ENCODE data around the gene CHMP2B.

CHMP2B gene

GRCh38 chr3:87227104-87227834, at the start of gene CHMP2B:
CHMP2B (plus strand) TSS chr3:87227309; CDS start chr3:87227523, 214 bp downstream.
- peak; percentile 93 to 94 for DNase-seq

GRCh38 chr3:87179642-87180041, 47.5 kb upstream of the CHMP2B start:
- DNase-seq = no peak

GRCh38 chr3:87181551-87181950, 45.6 kb upstream of the CHMP2B start:
- DNase-seq = no peak

GRCh38 chr3:87182023-87182422, 45.1 kb upstream of the CHMP2B start:
- DNase-seq = no peak

GRCh38 chr3:87186608-87187159, 40.4 kb upstream of the CHMP2B start:
- DNase-seq = no peak

GRCh38 chr3:87191175-87191574, 35.9 kb upstream of the CHMP2B start:
- no peak for DNase-seq

- no peak for DNase-seq
Measured at GRCh38 chr3:87191641-87192040, 35.5 kb upstream of the CHMP2B start.

- no peak for DNase-seq
Measured at GRCh38 chr3:87196879-87197278, 30.2 kb upstream of the CHMP2B start.

GRCh38 chr3:87197531-87197930, 29.6 kb upstream of the CHMP2B start:
- no peak for DNase-seq

GRCh38 chr3:87198774-87199173, 28.3 kb upstream of the CHMP2B start:
- no peak for DNase-seq

GRCh38 chr3:87199628-87200027, 27.5 kb upstream of the CHMP2B start:
- no peak for DNase-seq

GRCh38 chr3:87200060-87200647, 27.0 kb upstream of the CHMP2B start:
- no peak for DNase-seq

GRCh38 chr3:87201727-87202126, 25.4 kb upstream of the CHMP2B start:
- no peak for DNase-seq

GRCh38 chr3:87203809-87204208, 23.3 kb upstream of the CHMP2B start:
- no peak for DNase-seq

GRCh38 chr3:87206070-87206469, 21.0 kb upstream of the CHMP2B start:
- DNase-seq = no peak

- DNase-seq = no peak
Measured at GRCh38 chr3:87206635-87207034, 20.5 kb upstream of the CHMP2B start.

- no peak for DNase-seq
Measured at GRCh38 chr3:87207460-87207859, 19.6 kb upstream of the CHMP2B start.

- no peak for DNase-seq
Measured at GRCh38 chr3:87209111-87209510, 18.0 kb upstream of the CHMP2B start.

GRCh38 chr3:87218560-87218959, 8.5 kb upstream of the CHMP2B start:
- no peak for DNase-seq

- no peak for DNase-seq
Measured at GRCh38 chr3:87219611-87220010, 7.5 kb upstream of the CHMP2B start.

GRCh38 chr3:87225659-87226058, 1.4 kb upstream of the CHMP2B start:
- no peak for DNase-seq

GRCh38 chr3:87227835-87228144, 681 bp downstream of the CHMP2B start:
- DNase-seq = no peak

- DNase-seq = no peak
Measured at GRCh38 chr3:87228316-87228715, 1.2 kb downstream of the CHMP2B start.

- no peak for DNase-seq
Measured at GRCh38 chr3:87229113-87229512, 2.0 kb downstream of the CHMP2B start.

GRCh38 chr3:87233805-87234204, 6.7 kb downstream of the CHMP2B start:
- no peak for DNase-seq
